ENCODE measurements around the gene JMJD7. TPM values are rescaled to one million over a fixed set of nuclear protein-coding genes. Genes with fewer than 3 reads are reported as not detected.

Gene JMJD7
- total RNA-seq, 4 donors from 2014 or later: 0.59 to 27.2 (median 9.8) TPM

DNA sequence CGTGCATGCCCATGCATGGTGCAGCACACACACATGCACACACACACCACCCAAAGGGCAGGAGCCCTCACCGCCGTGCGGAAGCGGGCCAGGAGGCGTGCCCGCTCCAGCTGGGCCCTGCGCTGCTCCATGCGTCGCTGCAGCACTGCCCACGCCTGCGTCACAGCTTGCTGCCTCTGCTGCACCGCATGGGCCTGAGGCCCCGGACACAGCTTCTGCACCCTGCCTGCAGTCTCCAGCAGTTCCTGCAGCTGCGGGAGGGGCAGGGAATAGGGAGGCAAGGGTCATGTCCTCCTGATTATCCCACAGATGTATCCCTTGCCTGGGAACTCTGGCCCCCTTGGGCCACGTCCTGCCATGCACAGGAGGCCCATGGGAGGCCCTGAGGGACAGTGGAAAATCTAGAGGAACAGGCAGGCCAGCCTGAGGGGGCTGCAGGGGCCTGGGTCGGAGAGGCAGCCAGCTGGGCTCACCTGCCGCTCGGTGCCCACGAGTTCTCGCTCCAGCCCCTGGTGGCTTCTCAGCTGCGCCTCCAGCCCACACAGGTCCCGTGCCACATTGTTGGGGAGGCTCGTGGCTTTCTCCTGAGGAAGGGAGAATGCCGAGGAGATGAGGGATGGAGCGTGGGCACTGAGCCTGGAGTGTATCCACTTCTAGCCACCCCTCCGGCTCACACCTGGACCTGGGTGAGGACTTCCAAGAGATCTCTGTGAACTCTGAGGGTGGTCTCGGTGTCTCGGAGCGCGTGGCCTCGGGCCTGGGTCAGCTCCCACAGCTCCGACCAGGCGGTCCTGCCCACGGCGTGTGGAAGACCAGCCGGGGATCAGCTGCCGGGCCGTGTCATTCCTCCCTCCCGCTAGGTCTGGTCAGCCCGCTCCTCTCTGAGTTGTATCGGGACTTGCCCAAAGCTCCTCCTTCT is 42.1 kb downstream of the JMJD7 start:
- Histone ChIP-seq H3K4me1 (no peaks in the 10 kb centered on the region), H3K36me3 (no peaks in the 10 kb centered on the region), H3K4me3 (no peak overlapping the region), H3K27ac (no peak overlapping the region), H3K9me3 (no peaks in the 10 kb centered on the region), H3K27me3 (no peaks in the 10 kb centered on the region)
- no peak for TF ChIP-seq POLR2A (IDR thresholded peaks at IDR 0.05)
- TF ChIP-seq, protein P1, sequence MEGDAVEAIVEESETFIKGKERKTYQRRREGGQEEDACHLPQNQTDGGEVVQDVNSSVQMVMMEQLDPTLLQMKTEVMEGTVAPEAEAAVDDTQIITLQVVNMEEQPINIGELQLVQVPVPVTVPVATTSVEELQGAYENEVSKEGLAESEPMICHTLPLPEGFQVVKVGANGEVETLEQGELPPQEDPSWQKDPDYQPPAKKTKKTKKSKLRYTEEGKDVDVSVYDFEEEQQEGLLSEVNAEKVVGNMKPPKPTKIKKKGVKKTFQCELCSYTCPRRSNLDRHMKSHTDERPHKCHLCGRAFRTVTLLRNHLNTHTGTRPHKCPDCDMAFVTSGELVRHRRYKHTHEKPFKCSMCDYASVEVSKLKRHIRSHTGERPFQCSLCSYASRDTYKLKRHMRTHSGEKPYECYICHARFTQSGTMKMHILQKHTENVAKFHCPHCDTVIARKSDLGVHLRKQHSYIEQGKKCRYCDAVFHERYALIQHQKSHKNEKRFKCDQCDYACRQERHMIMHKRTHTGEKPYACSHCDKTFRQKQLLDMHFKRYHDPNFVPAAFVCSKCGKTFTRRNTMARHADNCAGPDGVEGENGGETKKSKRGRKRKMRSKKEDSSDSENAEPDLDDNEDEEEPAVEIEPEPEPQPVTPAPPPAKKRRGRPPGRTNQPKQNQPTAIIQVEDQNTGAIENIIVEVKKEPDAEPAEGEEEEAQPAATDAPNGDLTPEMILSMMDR (IDR thresholded peaks at IDR 0.05): no peak
- intact Hi-C loops (cut with DNase I; ENCODE audit: low total_unique reads): no loop called here
- no peak for DNase-seq

DNA sequence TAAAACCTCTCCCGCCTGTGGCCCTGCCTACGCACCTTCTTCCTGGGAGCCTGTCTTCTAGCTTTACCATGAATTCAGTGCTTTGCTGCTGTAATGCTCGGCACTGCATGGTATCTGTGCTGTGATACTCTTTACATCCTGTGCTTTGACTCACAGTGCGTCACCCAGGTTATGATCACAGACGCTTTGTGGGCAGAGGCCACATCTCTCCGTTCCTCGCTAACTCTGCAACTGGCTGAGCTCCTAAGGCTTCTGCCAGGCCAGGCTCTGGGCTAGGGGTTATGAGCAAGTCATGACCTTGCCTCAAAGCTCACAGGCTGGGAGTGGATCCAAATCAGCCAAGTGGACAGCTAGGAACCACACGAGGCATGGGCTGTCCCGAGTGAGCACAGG is 42.8 kb downstream of the JMJD7 start:
- DNase-seq: no peak
- no peak overlapping the region for H3K4me3 ChIP-seq
- no peaks in the 10 kb centered on the region for H3K4me1 ChIP-seq
- intact Hi-C loops (cut with DNase I; ENCODE audit: low total_unique reads): no loop called here
- no peak overlapping the region for H3K27ac ChIP-seq
- TF ChIP-seq, protein P1 (IDR thresholded peaks at IDR 0.05): no peak
- no peak for TF ChIP-seq POLR2A (IDR thresholded peaks at IDR 0.05)
- H3K27me3 ChIP-seq: no peaks in the 10 kb centered on the region
- no peaks in the 10 kb centered on the region for H3K36me3 ChIP-seq
- no peaks in the 10 kb centered on the region for H3K9me3 ChIP-seq

DNA sequence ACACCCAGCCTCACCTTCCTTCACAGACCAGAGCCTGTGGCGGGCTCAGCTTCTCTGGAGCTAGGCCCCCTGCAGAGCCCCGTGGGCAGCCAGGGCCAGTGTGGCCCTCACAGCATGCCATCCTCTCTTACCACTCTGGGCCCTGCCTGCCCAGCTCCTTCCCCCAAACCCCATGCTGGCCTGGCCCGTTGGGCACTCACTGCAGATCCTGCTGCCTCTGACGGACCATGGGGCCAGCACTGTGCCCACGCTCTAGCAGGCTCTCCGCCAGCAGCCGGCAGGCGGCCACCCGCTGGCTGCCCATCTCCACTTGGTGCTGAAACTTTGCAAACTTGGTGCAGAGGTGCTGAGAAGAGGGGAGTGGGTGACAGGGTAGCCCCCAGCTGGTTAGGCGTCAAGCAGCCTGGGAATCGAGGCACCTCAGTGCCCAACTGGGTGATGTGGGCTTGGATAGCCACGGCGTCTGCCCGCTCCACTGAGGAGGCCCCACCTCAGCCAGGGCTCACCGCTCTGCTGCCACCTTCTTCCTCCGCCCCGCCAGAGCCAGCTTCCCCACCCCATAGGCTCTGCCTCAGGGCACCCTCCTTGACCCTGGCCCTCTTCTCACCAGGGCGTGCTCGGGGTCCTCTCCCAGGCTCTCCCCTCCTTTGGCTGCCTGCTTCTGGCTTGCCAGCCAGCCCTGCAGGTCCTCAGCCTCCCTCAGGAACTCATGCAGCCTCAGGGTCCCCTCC is 43.4 kb downstream of the JMJD7 start:
- no peaks in the 10 kb centered on the region for H3K27me3 ChIP-seq
- intact Hi-C loops (cut with DNase I; ENCODE audit: low total_unique reads): no loop called here
- no peaks in the 10 kb centered on the region for H3K9me3 ChIP-seq
- DNase-seq: no peak
- H3K36me3 ChIP-seq: no peaks in the 10 kb centered on the region
- no peaks in the 10 kb centered on the region for H3K4me1 ChIP-seq
- H3K4me3 ChIP-seq: no peak overlapping the region
- TF ChIP-seq, protein P1 (IDR thresholded peaks at IDR 0.05): no peak
- H3K27ac ChIP-seq: no peak overlapping the region

DNA sequence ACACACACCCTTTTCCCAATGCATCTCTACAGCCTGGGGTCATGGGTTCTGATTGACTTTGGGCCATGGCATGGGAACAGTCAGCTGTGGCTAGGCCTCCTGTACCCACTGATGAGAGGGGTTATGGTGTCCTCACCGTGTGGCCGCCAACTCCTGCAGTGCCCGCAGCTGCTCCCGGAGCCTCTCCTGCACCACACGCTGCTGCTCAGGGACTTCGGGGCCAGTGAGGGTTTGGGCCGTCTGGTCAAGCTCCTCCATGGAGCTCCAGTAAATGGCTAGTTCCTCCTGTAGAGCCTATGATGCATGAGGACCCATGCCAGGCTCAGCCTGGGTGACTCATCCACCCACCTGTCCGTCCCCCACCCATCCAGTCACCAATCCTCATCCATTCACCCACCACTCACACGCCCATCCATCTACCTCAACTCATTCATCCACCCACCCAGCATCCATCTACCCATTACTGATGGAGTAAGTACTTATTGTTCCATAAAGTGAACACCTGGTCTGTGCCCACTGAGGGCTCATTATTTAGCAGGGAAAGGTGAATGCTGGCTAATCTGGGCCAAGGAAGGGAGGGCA is 44.4 kb downstream of the JMJD7 start:
- Histone ChIP-seq H3K36me3 (no peaks in the 10 kb centered on the region), H3K4me1 (no peaks in the 10 kb centered on the region), H3K9me3 (no peaks in the 10 kb centered on the region), H3K4me3 (no peak overlapping the region), H3K27me3 (no peaks in the 10 kb centered on the region), H3K27ac (no peak overlapping the region)
- no peak for DNase-seq
- intact Hi-C loops (cut with DNase I; ENCODE audit: low total_unique reads): no loop called here
- TF ChIP-seq, protein P1 (IDR thresholded peaks at IDR 0.05): no peak
- TF ChIP-seq POLR2A (IDR thresholded peaks at IDR 0.05): no peak

DNA sequence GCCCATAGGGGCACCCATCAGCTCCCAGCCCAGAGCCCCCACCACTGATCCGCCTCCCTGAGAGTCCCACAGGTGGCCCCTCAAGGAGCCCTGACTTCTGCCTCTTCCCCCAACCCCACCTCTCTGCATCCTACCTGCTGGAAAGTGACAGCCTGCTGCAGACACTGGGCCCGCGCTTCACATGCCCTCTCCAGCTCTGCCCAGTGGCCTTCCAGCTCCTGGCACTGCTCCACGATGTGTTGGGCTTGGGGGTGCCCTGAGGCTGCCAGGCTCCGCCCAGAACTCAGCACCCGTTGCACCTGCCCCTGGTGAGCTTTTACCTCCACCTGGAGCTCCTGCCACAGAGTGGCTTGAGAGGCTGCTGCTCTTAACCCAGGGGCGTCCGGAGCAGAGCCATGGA is 45.8 kb downstream of the JMJD7 start:
- Histone ChIP-seq H3K36me3 (no peaks in the 10 kb centered on the region), H3K4me1 (no peaks in the 10 kb centered on the region), H3K27me3 (no peaks in the 10 kb centered on the region), H3K4me3 (no peak overlapping the region), H3K9me3 (no peaks in the 10 kb centered on the region), H3K27ac (no peak overlapping the region)
- no peak for TF ChIP-seq POLR2A (IDR thresholded peaks at IDR 0.05)
- TF ChIP-seq, protein P1 (IDR thresholded peaks at IDR 0.05): no peak
- intact Hi-C loops (cut with DNase I; ENCODE audit: low total_unique reads): no loop called here
- DNase-seq: no peak

Measured in uterus (tissue), 4 donors.